ENCODE measurements around the gene C19orf85.

Gene C19orf85

GRCh38 chr19:55488986-55489710 is 24.6 kb upstream of the C19orf85 start:
- DNase-seq, result no peak

DNA sequence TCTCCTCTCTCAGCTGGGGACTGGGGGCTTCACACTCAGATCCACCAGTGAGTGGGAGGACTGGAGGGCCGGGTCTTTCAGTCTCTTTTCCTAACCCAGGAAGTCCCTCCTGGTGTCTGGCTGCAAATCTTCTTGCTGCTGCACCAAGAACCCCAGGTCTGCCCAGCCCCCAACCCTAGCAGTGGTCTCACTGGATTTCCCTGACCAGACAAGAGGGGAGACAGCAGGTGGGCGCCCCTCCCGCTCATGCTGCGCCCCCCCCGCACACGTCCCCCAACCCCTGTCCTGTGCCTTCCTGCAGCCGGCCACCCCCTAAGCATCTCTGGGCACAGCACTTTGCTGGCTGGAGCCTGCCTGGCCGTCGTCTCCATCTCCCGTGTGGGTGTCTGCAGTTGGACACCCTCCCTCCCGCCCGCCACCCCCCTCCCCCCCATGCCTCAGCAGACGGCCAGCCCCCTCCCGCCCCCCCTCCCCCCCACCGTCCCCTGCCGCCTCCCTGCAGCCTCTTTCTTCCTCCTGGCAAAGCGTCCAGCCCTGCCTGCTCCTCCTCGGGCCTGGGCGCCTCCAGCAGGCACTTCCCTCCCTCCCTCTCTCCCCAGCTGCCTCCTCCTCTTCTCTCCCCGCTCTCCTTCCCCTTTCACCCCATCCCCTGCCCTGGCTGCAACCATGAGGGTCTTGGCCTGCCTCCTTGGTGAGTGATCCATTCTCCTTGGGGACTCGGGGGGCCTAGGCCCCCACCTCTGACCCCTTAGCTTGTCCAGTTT is 23.6 kb upstream of the C19orf85 start, which contains the start of gene SSC5D:
SSC5D (plus strand) TSS at position 513 of the 764 bp plus-strand sequence; CDS start at position 667, 154 bp downstream.
- DNase-seq, result no peak

DNA sequence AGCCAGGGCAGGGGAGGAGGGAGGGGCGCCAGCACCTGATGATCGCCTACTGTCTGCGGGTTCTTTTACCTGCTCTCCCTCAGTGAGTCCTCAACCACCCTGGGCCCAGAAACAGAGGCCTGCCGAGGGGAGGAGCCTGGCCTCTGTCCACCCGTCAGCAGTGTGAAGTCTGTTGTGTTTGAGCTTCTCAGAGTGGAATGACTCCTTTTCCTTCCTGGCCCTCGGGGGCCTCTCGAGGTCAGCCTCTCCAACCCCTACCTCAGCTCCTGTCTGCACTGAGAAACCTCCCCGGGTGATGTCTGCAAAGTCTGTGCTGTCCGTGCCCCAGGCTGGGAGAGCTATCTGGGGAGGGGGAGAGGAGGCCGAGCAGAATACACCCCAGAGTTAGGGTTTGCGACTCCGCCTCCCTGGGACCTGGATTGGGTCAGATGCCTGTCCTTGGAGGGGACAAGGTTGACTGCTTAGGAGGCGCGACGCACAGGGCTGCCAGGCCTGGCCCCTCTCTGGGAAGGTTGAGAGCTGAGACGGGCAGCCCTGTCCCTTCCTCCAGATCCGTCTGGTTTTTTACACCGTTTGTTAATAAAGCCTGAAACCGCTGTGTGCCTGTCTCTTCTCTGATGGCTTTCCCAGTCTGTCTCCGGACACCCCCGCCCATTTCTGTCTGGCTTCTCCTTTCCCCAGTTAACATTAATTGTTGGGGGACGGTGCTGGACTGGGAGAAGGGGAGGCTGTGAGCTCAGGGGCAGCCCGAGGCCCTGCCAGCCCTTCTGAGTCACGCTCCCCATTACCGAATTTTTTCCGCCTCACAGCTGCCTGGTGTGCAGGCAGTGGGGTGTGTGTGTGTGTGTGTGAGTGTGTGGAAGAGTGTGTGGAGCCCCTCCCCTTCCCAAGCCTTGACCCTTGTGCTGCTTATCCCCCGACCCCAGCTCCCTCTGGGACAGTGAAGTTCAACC is 22.7 kb upstream of the C19orf85 start:
- no peak for DNase-seq

DNA sequence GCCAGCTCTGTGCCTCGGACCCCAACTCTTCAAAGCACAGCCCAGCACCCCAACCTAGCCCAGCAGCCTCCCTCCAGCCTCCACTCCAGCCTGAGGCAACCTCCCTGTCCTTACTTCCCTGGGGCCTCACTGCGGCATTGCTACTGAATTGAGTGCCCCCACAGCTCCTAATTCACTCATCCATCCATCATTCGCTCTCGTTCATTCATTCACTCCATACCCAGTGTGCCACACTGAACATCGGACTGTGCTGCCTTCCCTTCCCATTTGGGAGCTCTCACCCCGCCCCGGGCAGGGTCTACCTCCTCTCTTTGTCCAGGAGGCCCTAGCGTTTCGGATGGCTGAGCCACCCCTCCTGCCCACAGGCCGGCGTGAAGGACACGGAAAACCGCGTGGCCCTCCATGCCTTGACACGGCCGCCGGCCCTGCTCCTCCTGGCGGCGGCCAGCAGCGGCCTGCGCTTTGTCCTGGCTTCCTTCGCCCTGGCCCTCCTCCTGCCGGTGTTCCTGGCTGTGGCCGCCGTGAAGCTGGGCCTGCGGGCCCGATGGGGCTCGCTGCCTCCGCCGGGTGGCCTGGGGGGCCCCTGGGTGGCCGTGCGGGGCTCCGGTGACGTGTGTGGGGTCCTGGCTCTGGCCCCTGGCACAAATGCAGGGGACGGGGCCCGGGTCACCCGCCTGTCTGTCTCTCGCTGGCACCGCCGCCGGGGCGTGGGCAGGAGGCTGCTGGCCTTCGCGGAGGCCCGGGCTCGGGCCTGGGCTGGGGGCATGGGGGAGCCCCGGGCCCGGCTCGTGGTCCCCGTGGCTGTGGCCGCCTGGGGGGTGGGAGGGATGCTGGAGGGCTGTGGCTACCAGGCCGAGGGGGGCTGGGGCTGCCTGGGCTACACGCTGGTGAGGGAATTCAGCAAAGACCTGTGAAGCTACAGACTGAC is 21.8 kb upstream of the C19orf85 start:
- no peak for DNase-seq

- peak; percentile 22 to 66 for DNase-seq
Measured at GRCh38 chr19:55485439-55486011, 21.0 kb upstream of the C19orf85 start.

GRCh38 chr19:55484593-55485438 is 20.3 kb upstream of the C19orf85 start, which contains the start of gene NAT14:
TSS of gene NAT14 (plus strand) at chr19:55485188. CDS start at chr19:55485709, 521 bp downstream.
- DNase-seq, result peak; percentile 47 to 79

DNA sequence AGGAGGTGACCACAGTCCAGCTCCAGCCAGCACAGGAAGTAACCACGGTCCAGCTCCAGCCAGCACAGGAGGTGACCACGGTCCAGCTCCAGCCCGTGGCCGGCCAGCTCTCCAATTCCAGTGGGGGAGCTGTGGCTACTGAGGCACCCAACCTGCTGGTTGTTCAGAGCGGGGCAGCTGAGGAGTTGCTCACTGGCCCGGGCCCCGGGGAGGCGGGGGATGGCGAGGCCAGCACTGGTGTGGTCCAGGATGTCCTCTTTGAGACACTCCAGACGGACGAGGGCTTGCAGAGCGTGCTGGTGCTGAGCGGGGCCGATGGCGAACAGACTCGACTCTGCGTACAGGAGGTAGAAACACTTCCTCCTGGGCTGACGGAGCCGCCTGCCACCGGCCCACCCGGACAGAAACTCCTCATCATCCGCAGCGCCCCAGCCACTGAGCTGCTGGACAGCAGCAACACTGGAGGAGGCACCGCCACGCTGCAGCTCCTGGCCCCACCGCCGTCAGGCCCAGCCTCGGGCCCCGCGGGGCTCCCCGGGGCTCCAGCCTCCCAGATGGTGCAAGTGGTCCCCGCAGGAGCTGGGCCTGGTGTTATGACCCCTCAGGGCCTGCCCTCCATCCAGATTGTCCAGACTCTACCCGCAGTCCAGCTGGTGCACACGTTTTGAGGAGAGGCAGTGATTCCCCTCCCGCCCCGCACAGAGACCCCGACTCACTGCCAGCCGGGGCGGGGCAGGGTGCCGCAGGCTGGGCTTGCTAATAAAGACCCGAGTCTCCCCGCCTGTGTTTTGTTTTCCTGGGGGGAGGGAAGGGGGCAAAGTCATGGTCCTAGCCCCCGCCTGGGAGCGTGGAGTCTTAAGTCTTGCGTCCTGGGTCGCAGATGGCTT is 19.4 kb upstream of the C19orf85 start:
- DNase-seq, result no peak

DNA sequence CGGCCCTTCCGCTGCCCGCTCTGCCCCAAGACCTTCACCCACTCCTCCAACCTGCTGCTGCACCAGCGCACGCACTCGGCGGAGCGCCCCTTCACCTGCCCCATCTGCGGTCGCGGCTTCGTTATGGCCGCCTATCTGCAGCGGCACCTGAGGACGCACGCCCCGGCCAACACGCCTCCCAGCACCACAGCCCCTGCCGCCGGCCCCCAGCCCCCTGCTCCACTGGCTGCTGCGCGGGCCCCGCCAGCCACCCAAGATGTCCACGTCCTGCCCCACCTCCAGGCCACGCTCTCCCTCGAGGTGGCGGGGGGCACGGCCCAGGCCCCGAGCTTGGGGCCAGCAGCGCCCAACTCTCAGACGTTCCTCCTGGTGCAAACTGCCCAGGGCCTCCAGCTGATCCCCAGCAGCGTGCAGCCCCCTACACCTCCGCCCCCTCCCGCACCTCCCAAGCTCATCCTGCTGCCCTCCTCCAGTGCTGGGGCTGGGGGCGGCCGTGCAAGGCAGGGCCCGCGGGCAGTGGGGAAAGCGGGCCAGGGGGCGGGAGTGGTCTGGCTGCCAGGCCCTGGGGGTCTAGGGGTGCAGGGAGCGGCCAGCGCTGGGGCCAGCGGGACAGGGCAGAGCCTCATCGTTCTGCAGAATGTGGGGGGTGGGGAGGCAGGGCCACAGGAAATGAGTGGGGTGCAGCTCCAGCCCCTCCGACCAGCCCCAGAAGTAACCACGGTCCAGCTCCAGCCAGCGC is 18.6 kb upstream of the C19orf85 start:
- no peak for DNase-seq

- no peak for DNase-seq
Measured at GRCh38 chr19:55482156-55482961, 17.8 kb upstream of the C19orf85 start.

- no peak for DNase-seq
Measured at GRCh38 chr19:55481794-55482155, 17.2 kb upstream of the C19orf85 start.

GRCh38 chr19:55481148-55481793 is 16.7 kb upstream of the C19orf85 start:
- no peak for DNase-seq

GRCh38 chr19:55479451-55480230 is 15.1 kb upstream of the C19orf85 start:
- DNase-seq, result no peak

DNA sequence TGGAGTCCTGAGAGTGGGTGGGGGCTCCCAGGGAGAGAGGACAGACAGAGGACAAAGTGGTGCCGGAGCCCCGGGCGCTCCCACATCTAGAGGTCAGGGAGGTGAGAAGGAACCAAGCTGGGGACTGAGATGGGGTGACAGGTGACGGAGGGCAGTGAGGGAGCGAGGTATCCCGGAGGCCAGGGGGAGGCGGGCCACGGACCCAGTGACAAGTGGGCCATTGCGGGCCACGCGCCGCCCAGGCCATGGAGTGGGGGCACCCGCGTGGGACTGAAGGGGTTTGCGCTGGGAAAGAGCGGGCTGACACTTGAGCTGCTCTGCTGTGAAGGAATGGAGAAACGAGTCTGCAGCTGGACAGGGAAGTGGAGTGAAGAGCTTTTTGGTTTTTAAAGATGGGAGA is 14.5 kb upstream of the C19orf85 start:
- DNase-seq, result no peak

DNA sequence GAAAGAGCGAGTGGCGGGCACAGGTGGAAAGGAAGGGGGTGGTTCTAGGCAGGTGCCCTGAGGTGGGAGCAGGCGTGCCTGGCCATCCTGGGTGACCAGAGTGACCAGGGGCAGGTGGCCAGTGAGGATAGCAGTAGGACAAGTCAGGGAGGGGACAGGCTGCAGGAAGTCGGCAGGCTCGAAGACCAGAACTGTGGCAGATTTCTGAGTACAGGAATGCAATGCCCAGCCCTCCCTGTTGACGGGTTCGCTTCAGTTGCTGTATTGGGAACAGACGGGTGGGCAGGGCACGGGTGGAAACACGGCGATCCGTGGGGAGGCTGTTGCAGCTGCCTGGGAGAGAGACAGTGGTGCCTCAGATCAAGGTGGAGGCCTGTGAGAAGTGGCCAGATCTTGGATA is 13.8 kb upstream of the C19orf85 start:
- DNase-seq, result no peak

DNA sequence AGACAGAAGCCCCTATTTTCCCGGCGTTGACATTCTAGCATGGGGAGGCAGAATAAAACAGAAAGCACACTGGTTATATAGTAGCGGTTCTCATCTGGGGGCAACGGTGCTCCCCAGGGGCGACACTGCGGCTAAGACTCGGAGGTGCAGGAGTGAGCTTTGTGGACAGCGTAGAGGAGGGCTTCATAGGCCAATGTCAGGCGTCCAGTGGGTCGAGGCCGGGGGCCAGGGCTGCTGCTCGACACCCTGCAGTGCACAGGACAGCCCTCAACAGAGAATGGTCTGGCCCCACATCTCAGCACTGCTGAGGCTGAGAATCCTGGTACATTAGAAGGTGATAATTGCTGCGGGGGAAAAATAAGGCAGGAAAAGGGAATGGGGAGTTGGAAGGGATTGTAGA is 13.4 kb upstream of the C19orf85 start:
- DNase-seq, result no peak

- peak; percentile 97 to 99 for DNase-seq
Measured at GRCh38 chr19:55476100-55476775, 11.7 kb upstream of the C19orf85 start, which contains the start of gene ZNF628. TSS of gene ZNF628 (plus strand) at chr19:55476617. CDS start at chr19:55479911, 3,294 bp downstream.

Data from NCI-H524 (cell line).